ENCODE data around the gene CELF2.

Gene CELF2

DNA sequence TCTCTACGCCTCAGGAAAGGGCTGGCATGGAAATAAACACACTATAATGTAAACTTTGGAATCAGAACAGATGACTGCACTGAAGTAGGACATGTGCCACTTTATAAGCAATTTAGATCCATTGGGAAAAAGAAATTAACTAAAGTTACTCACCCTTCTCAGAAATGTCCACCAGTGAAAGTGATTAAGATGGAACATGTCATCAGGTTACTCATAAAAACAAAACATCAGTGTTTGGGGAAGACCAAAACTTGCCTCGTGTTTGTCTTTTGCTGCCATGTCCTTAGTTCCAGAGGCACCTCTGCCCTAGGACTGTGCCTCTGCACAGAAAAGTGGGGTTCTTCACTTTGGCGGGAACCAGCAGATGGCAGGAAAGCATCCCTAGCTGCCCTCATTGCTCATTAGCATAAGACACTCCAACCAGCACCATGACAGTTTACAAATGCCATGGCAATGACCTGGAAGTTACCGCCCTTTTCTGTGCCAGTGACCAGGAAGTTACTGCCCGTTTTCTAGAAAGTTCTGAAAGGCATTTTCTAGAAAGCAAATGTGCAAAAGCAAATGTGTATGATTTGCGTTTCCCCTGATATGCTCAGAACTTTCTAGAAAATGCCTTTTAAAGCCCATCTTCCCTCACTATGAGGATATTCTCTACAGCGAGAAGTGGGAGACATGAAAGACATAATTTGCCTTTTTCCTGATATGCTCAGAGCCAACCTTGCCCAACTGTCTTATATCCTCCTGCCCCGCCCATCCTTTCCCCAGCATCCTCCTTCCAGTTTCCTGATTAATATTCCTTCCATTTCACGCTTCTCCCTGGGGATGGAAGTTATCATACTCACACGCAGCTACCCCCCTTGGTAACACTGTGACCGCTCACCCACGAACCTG is 335.6 kb downstream of the CELF2 start:
- no peak for DNase-seq (ENCODE audit: low read depth)
- no peak overlapping the region for H3K4me3 ChIP-seq (ENCODE audit: low read depth, low read length)
- TF ChIP-seq, protein P1, sequence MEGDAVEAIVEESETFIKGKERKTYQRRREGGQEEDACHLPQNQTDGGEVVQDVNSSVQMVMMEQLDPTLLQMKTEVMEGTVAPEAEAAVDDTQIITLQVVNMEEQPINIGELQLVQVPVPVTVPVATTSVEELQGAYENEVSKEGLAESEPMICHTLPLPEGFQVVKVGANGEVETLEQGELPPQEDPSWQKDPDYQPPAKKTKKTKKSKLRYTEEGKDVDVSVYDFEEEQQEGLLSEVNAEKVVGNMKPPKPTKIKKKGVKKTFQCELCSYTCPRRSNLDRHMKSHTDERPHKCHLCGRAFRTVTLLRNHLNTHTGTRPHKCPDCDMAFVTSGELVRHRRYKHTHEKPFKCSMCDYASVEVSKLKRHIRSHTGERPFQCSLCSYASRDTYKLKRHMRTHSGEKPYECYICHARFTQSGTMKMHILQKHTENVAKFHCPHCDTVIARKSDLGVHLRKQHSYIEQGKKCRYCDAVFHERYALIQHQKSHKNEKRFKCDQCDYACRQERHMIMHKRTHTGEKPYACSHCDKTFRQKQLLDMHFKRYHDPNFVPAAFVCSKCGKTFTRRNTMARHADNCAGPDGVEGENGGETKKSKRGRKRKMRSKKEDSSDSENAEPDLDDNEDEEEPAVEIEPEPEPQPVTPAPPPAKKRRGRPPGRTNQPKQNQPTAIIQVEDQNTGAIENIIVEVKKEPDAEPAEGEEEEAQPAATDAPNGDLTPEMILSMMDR (IDR thresholded peaks at IDR 0.05; ENCODE audit: low read depth, low read length, missing control alignments), result no peak
- in situ Hi-C loops (cut with HindIII; ENCODE audit: low sequenced_read_pairs), result no loop called here

DNA sequence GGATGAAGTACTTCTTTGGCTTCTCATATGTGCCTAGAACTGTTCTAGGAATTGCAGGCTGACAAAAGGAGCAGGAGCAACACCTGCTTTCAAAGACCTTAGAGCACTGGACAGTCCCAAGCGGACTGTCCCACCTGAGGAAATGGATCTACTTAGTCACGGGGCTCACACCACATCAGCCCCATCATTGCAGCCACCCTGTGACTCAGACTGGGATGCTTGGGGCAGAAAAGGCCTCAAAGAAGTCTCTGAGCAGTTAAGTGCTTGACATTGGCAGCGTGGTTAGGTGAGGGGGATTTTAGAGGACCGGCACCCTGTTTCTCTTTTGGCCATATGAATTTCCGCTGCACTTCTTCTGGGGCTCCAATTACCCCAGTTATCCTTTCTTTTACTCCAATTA is 337.2 kb downstream of the CELF2 start:
- no peak for DNase-seq (ENCODE audit: low read depth)
- no peak overlapping the region for H3K4me3 ChIP-seq (ENCODE audit: low read depth, low read length)
- TF ChIP-seq, protein P1 (IDR thresholded peaks at IDR 0.05; ENCODE audit: low read depth, low read length, missing control alignments), result no peak
- in situ Hi-C loops (cut with HindIII; ENCODE audit: low sequenced_read_pairs), result no loop called here

DNA sequence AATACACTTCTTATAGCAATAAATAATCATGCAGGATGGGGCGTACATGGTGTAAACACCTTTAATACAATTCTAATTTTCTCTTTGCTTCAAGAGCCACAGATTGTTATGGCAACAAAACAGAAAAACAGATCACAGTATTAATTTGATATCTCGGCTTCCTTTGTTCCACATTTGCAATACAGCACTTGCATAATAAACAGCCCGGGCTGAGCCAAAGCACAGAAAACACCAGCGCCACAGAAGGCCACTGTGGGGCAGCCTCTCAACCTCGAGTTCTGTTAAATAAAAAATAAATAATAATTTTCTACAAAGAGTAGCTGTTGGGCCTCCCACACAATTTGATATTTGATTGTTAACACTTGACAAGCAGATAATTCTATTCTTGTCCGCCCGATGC is 337.9 kb downstream of the CELF2 start:
- no peak overlapping the region for H3K4me3 ChIP-seq (ENCODE audit: low read depth, low read length)
- TF ChIP-seq, protein P1 (IDR thresholded peaks at IDR 0.05; ENCODE audit: low read depth, low read length, missing control alignments), result no peak
- in situ Hi-C loops (cut with HindIII; ENCODE audit: low sequenced_read_pairs), result no loop called here
- DNase-seq (ENCODE audit: low read depth), result no peak

DNA sequence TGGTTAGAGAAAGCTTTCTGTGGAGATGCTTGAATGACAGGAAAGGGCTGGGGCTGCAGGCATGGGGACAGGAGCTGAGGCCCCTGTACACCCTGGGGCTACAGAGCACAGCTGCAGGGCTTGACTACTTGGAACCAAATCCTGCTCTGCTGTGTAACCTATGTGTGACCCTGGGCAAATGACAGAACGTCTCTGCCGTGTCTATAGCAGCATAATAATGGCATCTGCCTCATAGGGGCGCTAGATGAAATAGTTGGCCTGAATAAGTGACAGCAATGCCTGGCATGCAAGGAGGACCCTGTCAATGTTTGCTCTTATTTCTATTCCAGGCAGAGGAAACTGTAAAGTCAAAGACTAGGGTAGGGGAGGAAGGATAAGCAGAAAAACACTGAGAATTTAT is 339.8 kb downstream of the CELF2 start:
- TF ChIP-seq, protein P1 (IDR thresholded peaks at IDR 0.05; ENCODE audit: low read depth, low read length, missing control alignments), result no peak
- no peak for DNase-seq (ENCODE audit: low read depth)
- in situ Hi-C loops (cut with HindIII; ENCODE audit: low sequenced_read_pairs), result no loop called here
- no peak overlapping the region for H3K4me3 ChIP-seq (ENCODE audit: low read depth, low read length)

DNA sequence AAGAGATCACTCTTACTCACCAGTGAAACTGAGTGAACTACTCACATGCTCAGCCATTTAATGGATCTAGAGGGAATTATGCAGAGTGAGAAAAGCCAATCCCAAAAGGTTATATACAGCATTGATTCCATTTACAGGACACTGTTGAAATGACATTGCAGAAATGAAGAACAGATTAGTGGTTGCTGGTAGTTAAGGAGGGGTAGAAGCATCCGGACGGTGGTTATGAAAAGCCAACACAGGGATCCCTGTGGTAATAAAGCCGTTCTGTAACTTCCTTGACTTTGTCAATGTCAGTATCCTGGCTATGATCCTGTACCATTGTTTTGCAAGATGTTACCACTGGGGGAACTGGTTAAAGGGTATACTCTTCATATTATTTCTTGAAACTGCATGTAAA is 340.3 kb downstream of the CELF2 start:
- in situ Hi-C loops (cut with HindIII; ENCODE audit: low sequenced_read_pairs), result no loop called here
- DNase-seq (ENCODE audit: low read depth), result no peak
- no peak overlapping the region for H3K4me3 ChIP-seq (ENCODE audit: low read depth, low read length)
- TF ChIP-seq, protein P1 (IDR thresholded peaks at IDR 0.05; ENCODE audit: low read depth, low read length, missing control alignments), result no peak

DNA sequence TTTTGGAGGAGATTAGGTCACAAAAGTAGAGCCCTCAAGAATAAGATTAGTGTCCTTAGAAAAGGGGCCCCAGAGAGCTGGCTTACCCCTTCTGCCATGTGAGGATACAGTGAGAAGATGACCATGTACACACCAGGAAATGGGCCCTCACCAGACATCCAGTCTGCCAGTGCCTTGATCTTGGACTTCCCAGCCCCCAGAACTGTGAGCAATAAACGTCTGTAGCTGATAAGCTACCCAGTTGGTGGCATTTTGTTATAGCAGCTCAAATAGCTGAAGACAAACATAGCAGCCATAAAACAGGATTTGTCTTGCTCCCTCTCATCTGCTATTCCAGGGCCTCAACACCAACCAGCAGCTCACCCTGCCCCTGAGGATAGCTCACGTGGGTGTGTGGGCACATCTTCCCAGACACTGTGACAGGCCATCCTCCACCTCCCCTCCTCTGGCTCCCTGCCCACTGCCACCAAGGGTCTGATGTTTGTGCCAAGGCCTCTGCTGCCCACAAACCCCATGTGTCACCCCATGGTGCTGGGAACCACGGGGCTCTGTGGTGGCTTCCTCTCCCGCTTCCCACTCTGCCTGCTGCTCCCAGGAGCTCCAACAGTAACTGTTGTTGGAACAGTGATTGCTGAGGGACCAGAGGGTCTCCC is 341.4 kb downstream of the CELF2 start:
- TF ChIP-seq, protein P1 (IDR thresholded peaks at IDR 0.05; ENCODE audit: low read depth, low read length, missing control alignments), result no peak
- DNase-seq (ENCODE audit: low read depth), result no peak
- no peak overlapping the region for H3K4me3 ChIP-seq (ENCODE audit: low read depth, low read length)
- in situ Hi-C loops (cut with HindIII; ENCODE audit: low sequenced_read_pairs), result no loop called here
